Heart right ventricle (tissue), 16 donors: ENCODE measurements around the gene XAGE2. TPM values are rescaled to one million over a fixed set of nuclear protein-coding genes. Genes with fewer than 3 reads are reported as not detected.

Experiments used
- ATAC-seq, 8 donors: fragments of 200-7000 bp; cut with Tn5 transposase; one replicate each; pipeline ENCODE4 v1.9.1; 2020; ENCODE audit warnings: mild to moderate bottlenecking in 8 of 8, moderate library complexity in 8 of 8, moderate number of reproducible peaks in 1 of 8
- DNase-seq, 2 donors: peaks; one replicate each; pipeline ENCODE4 v3.0.0-alpha.2; 2020
- H3K27ac ChIP-seq, 10 donors: fragments of 200-600 bp; sonication (generic) in 2 of 10; one replicate each; pipeline versions ENCODE4 v1.5.0 to v1.8.0; 2020 to 2022; ENCODE audit warnings: mild to moderate bottlenecking in 3 of 10
- H3K27me3 ChIP-seq, 7 donors: fragments of 200-600 bp; one replicate each; pipeline ENCODE4 v1.8.0; 2021 to 2022; ENCODE audit warnings: mild to moderate bottlenecking in 2 of 7
- H3K36me3 ChIP-seq, 9 donors: fragments of 200-600 bp; sonication (generic) in 1 of 9; one replicate each; pipeline versions ENCODE4 v1.5.0 to v1.8.0; 2020 to 2022; ENCODE audit warnings: mild to moderate bottlenecking in 2 of 9
- H3K4me1 ChIP-seq, 9 donors: fragments of 200-600 bp; sonication (generic) in 1 of 9; one replicate each; pipeline versions ENCODE4 v1.5.0 to v1.8.0; 2020 to 2022; ENCODE audit warnings: mild to moderate bottlenecking in 4 of 9
- H3K4me3 ChIP-seq, 10 donors: fragments of 200-600 bp; sonication (generic) in 2 of 10; one replicate each; pipeline versions ENCODE4 v1.5.0 to v1.8.0; 2020 to 2022; ENCODE audit warnings: mild to moderate bottlenecking in 7 of 10, moderate library complexity in 2 of 10
- H3K9me3 ChIP-seq, 11 donors: fragments of 200-600 bp in 10 of 11; sonication (generic) in 2 of 11; one replicate each; pipeline versions ENCODE4 v1.5.0 to v1.8.0; 2013 to 2022; ENCODE audit warnings: mild to moderate bottlenecking in 2 of 11, control low read depth in 1 of 11, moderate library complexity in 1 of 11
- WGBS, 2 donors: extraction: QIAGEN DNeasy Blood & Tissue Kit; methylation state at CpG; one replicate each; pipeline ENCODE4 v1.1.7; 2013; ENCODE audit warnings: inconsistent platforms in 1 of 2; 5-methylcytosine and 5-hydroxymethylcytosine counted together
- intact Hi-C, 10 donors: fragments of 100-400 bp; cut with DNase I; formaldehyde crosslinking; loops; one replicate each; pipeline versions ENCODE4 v1.11.1 to v1.14.2; 2022
- polyA plus RNA-seq, 2 donors: library from polyadenylated mRNA; stranded (reverse); fragments of 200-250 nt; gene quantifications; one replicate each; pipeline ENCODE4 v1.2.3, GENCODE V29; 2013
- total RNA-seq, 10 donors: library from RNA; stranded (reverse); fragmentation: NEBNext Ultra II Directional in 3 of 10; extraction: Animal tissue kit (Norgen Biotek cat#: 25700) in 3 of 10; gene quantifications; one replicate each; pipeline versions ENCODE4 v1.2.1 to v1.2.4, GENCODE V29; 2021 to 2023
- TF ChIP-seq, protein P1 (sequence below), 9 donors: fragments of 200-600 bp; sonication (generic) in 2 of 9; IDR thresholded peaks; one replicate each; pipeline versions ENCODE4 v1.5.0 to v1.8.0; 2021 to 2022; ENCODE audit warnings: antibody characterized with exemption in 9 of 9, mild to moderate bottlenecking in 5 of 9, moderate library complexity in 1 of 9
- donor health status: Arrhythmogenic right ventricular cardiomyopathy.
- donor health status: ischemic (EF 13 %, LVEDD 7.1; RV severe dilation, severe dysfunction).
- donor health status: healthy with polysubstance abuse.
- donor health status: DM: no; HTN: yes; CAD: no.
- donor health status: DM: no; HTN: no; CAD: no.
- donor health status: ischemic (EF 25% LVEDD 6.9; RV normal size, moderate dysfunction).
- donor health status: ischemic (EF 25% LVEDD 5.7; RV mildly dilated, moderate dysfunction).
- donor health status: healthy.
- donor health status: DM: yes; HTN: yes; CAD: no.
- donor health status: Ischemic cardiomyopathy.
- donor health status: ischemic (EF 35%, LVEDD 5.7; RV mildly dilated, moderate dysfunction).
- donor health status: nonischemic (EF 11% LVEDD 7.7; RV severe dilation, severe dysfunction).
- donor health status: DM: yes; HTN: yes; CAD: no.
- donor health status: PGD.
- donor health status: ischemic (EF 29% LVEDD 5.4; RV normal size, mild dysfunction).
- donor health status: nonischemic (EF 23%, LVEDD 6.1; RV moderate dilation, normal function).

XAGE2 gene
- total and polyA plus RNA-seq, 12 donors = not detected

- Histone ChIP-seq H3K4me3 (no peak overlapping the region), H3K4me1 (no peaks in the 10 kb centered on the region), H3K27me3 (peaks cover 0 to 47% (median 0%) of the 10 kb centered on the region in 7 donors), H3K9me3 (no peaks in the 10 kb centered on the region), H3K27ac (no peak overlapping the region), H3K36me3 (no peaks in the 10 kb centered on the region)
- ATAC-seq (no peak), DNase-seq (no peak)
- TF ChIP-seq, protein P1, sequence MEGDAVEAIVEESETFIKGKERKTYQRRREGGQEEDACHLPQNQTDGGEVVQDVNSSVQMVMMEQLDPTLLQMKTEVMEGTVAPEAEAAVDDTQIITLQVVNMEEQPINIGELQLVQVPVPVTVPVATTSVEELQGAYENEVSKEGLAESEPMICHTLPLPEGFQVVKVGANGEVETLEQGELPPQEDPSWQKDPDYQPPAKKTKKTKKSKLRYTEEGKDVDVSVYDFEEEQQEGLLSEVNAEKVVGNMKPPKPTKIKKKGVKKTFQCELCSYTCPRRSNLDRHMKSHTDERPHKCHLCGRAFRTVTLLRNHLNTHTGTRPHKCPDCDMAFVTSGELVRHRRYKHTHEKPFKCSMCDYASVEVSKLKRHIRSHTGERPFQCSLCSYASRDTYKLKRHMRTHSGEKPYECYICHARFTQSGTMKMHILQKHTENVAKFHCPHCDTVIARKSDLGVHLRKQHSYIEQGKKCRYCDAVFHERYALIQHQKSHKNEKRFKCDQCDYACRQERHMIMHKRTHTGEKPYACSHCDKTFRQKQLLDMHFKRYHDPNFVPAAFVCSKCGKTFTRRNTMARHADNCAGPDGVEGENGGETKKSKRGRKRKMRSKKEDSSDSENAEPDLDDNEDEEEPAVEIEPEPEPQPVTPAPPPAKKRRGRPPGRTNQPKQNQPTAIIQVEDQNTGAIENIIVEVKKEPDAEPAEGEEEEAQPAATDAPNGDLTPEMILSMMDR (IDR thresholded peaks at IDR 0.05) = no peak
- intact Hi-C loops = no loop called here
Measured at GRCh38 chrX:52355108-52355507, 13.7 kb upstream of the XAGE2 start.

- TF ChIP-seq, protein P1 (IDR thresholded peaks at IDR 0.05) = no peak
- H3K4me1 ChIP-seq = no peaks in the 10 kb centered on the region
- intact Hi-C loops = no loop called here
- DNase-seq = no peak
- WGBS, 2 donors = 51 to 62% methylated on average over 7 of the region's 7 CpGs
- no peaks in the 10 kb centered on the region for H3K9me3 ChIP-seq
- H3K36me3 ChIP-seq = no peaks in the 10 kb centered on the region
- H3K27ac ChIP-seq = no peak overlapping the region
- no peak overlapping the region for H3K4me3 ChIP-seq
- peaks cover 0 to 64% (median 4%) of the 10 kb centered on the region in 7 donors for H3K27me3 ChIP-seq
- peak in 1 of 8 donors; percentile 44 for ATAC-seq
Measured at GRCh38 chrX:52359614-52360232, 9.1 kb upstream of the XAGE2 start.

DNA sequence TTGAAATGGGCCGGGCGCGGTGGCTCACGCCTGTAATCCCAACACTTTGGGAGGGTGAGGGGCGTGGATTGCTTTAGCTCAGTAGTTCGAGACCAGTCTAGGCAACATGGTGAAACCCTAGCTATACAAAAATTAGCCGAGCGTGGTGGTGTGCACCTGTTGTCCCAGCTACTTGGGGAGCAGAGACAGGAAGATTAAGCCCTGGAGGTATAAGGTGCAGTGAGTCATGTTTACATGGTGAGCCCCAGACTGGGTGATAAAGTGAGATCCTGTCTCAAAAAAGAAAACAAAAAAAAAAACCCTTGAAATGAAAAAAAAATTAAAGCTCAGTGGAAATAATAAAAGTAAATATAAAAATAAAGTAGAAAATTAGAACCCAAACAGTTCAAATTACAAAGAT is 6.9 kb upstream of the XAGE2 start:
- Histone ChIP-seq H3K27ac (no peak overlapping the region), H3K36me3 (no peaks in the 10 kb centered on the region), H3K9me3 (peaks cover 0 to under 1% (median 0%) of the 10 kb centered on the region in 11 donors), H3K4me3 (no peak overlapping the region), H3K27me3 (peaks cover 0 to 76% (median 4%) of the 10 kb centered on the region in 7 donors), H3K4me1 (no peaks in the 10 kb centered on the region)
- WGBS, 2 donors = 86 to 88% methylated on average over 8 of the region's 8 CpGs
- ATAC-seq (no peak), DNase-seq (no peak)
- intact Hi-C loops = no loop called here
- TF ChIP-seq, protein P1 (IDR thresholded peaks at IDR 0.05) = no peak

DNA sequence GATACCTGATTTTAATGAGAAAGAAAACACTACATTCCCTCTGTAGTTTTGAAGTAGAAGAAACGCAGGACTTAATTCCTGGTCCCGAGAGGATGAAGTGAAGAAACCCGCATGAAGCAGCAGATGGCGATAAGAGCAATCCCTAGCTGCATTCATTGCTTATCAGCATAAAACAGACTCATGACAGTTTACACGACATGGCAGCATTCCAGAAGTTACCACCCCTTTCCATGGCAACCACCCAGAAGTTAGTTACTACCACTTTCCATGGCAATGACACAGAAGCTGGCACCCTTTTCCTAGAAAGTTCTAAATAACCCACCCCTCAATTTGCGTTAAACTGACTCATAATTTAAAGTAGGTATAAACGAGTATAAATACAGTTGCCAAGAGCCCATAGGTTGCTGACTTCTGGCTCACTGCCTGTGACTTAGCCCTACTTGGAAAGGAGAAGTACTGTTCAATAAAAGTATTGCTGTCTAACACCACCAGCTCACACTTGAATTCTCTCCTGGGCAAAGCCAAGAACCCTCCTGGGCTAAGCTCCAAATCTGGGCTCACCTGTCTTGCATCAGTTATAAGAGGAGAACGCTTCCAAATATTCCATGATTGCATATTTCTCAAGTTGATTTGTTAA is 5.5 kb upstream of the XAGE2 start:
- Histone ChIP-seq H3K4me1 (no peaks in the 10 kb centered on the region), H3K4me3 (no peak overlapping the region), H3K27me3 (peaks cover 0 to 84% (median 4%) of the 10 kb centered on the region in 7 donors), H3K27ac (no peak overlapping the region), H3K36me3 (no peaks in the 10 kb centered on the region), H3K9me3 (peaks cover 0 to 11% (median 0%) of the 10 kb centered on the region in 11 donors)
- intact Hi-C loops = no loop called here
- DNase-seq = no peak
- 17 to 18% methylated on average over 8 of the region's 8 CpGs for WGBS, 2 donors
- no peak for ATAC-seq
- TF ChIP-seq, protein P1 (IDR thresholded peaks at IDR 0.05) = no peak
